Nephron (organoid): ENCODE measurements around the gene TMEM215.

Experiments used
- H3K27ac Mint-ChIP-seq, 3 experiments: 2 replicates each; pipeline ENCODE4 v1.8.0; 2020; ENCODE audit warnings: mixed read lengths in 3 of 3, mild to moderate bottlenecking in 2 of 3, moderate library complexity in 1 of 3
- H3K27me3 Mint-ChIP-seq: 2 replicates; pipeline ENCODE4 v1.8.0; 2021; ENCODE audit warnings: low read depth, mild to moderate bottlenecking, moderate library complexity, mixed read lengths
- H3K36me3 Mint-ChIP-seq: 2 replicates; pipeline ENCODE4 v1.8.0; 2020; ENCODE audit warnings: low read depth, mixed read lengths
- H3K4me1 Mint-ChIP-seq: 2 replicates; pipeline ENCODE4 v1.8.0; 2020; ENCODE audit warnings: mixed read lengths
- H3K4me3 Mint-ChIP-seq, 3 experiments: 2 replicates each; pipeline ENCODE4 v1.8.0; 2020; ENCODE audit warnings: mild to moderate bottlenecking in 3 of 3, mixed read lengths in 3 of 3, moderate library complexity in 2 of 3
- H3K9me3 Mint-ChIP-seq: 2 replicates; pipeline ENCODE4 v1.8.0; 2020; ENCODE audit warnings: mixed read lengths
- CTCF ChIP-seq, 3 experiments: fragments of 200-600 bp; sonication (generic); IDR thresholded peaks; one replicate each; pipeline ENCODE4 v1.5.0; 2021; ENCODE audit warnings: antibody characterized with exemption in 3 of 3; ENCODE audit not compliant: unreplicated experiment in 3 of 3

Gene TMEM215

GRCh38 chr9:32783168-32783891 lies at the start of gene TMEM215:
Gene TMEM215 (plus strand): TSS chr9:32783540. CDS start chr9:32784184, 644 bp downstream.
- Mint-ChIP-seq H3K27ac (no peak within 1 kb of the TSS), H3K4me1 (peaks cover 23% of the 10 kb centered on the region), H3K36me3 (no peaks in the 10 kb centered on the region), H3K27me3 (peaks cover 87% of the 10 kb centered on the region), H3K9me3 (no peaks in the 10 kb centered on the region), H3K4me3 (peak within 1 kb of the TSS; percentile 72 to 84 (median 73))
- no peak for TF ChIP-seq CTCF (IDR thresholded peaks at IDR 0.05; ENCODE audit: unreplicated experiment in 3 of 3)

- H3K4me3 Mint-ChIP-seq: no peak overlapping the region
- TF ChIP-seq CTCF (IDR thresholded peaks at IDR 0.05; ENCODE audit: unreplicated experiment in 3 of 3): no peak
- no peaks in the 10 kb centered on the region for H3K4me1 Mint-ChIP-seq
- no peak overlapping the region for H3K27ac Mint-ChIP-seq
- H3K9me3 Mint-ChIP-seq: no peaks in the 10 kb centered on the region
- peaks cover 4% of the 10 kb centered on the region for H3K27me3 Mint-ChIP-seq
- no peaks in the 10 kb centered on the region for H3K36me3 Mint-ChIP-seq
These were observed 47.9 kb upstream of the TMEM215 start for GRCh38 chr9:32735476-32735875.

GRCh38 chr9:32737378-32737777 lies 46.0 kb upstream of the TMEM215 start:
- Mint-ChIP-seq H3K9me3 (no peaks in the 10 kb centered on the region), H3K4me3 (no peak overlapping the region), H3K4me1 (peaks cover 6% of the 10 kb centered on the region), H3K27me3 (peaks cover 6% of the 10 kb centered on the region), H3K27ac (no peak overlapping the region), H3K36me3 (no peaks in the 10 kb centered on the region)
- no peak for TF ChIP-seq CTCF (IDR thresholded peaks at IDR 0.05; ENCODE audit: unreplicated experiment in 3 of 3)

- H3K27me3 Mint-ChIP-seq: peaks cover 12% of the 10 kb centered on the region
- no peaks in the 10 kb centered on the region for H3K9me3 Mint-ChIP-seq
- peaks cover 6% of the 10 kb centered on the region for H3K4me1 Mint-ChIP-seq
- no peaks in the 10 kb centered on the region for H3K36me3 Mint-ChIP-seq
- H3K27ac Mint-ChIP-seq: no peak overlapping the region
- H3K4me3 Mint-ChIP-seq: no peak overlapping the region
- TF ChIP-seq CTCF (IDR thresholded peaks at IDR 0.05; ENCODE audit: unreplicated experiment in 3 of 3): no peak
These were observed 44.7 kb upstream of the TMEM215 start for GRCh38 chr9:32738501-32739172.

- H3K27ac Mint-ChIP-seq: peak overlapping the region in 1 of 3 experiments; percentile 9
- no peaks in the 10 kb centered on the region for H3K36me3 Mint-ChIP-seq
- peaks cover 12% of the 10 kb centered on the region for H3K27me3 Mint-ChIP-seq
- no peaks in the 10 kb centered on the region for H3K9me3 Mint-ChIP-seq
- peaks cover 6% of the 10 kb centered on the region for H3K4me1 Mint-ChIP-seq
- no peak overlapping the region for H3K4me3 Mint-ChIP-seq
- no peak for TF ChIP-seq CTCF (IDR thresholded peaks at IDR 0.05; ENCODE audit: unreplicated experiment in 3 of 3)
These were observed 41.6 kb upstream of the TMEM215 start for GRCh38 chr9:32741706-32742105.
